Mononuclear cell (primary cell): Measurements from ENCODE around the gene VAV2. TPM values are rescaled to one million over a fixed set of nuclear protein-coding genes. Genes with fewer than 3 reads are reported as not detected.

Source experiments
- H3K27me3 ChIP-seq: 2 replicates; pipeline ENCODE4 v1.6.0; 2011; ENCODE audit warnings: low read length, control low read depth; ENCODE audit not compliant: insufficient read depth
- H3K4me1 ChIP-seq: 2 replicates; pipeline ENCODE4 v1.5.1; 2011; ENCODE audit warnings: mild to moderate bottlenecking, low read length, control low read depth; ENCODE audit not compliant: insufficient read depth
- H3K4me3 ChIP-seq: 2 replicates; pipeline ENCODE4 v1.5.1; 2011; ENCODE audit warnings: mild to moderate bottlenecking, low read length, moderate library complexity
- H3K9me3 ChIP-seq: 2 replicates; pipeline ENCODE4 v1.5.1; 2011; ENCODE audit warnings: low read depth, mild to moderate bottlenecking, control low read depth, low read length
- total RNA-seq: library from RNA; depleted of rRNA; stranded (reverse); fragments of >200 nt; gene quantifications from one replicate; pipeline ENCODE4 v1.2.3, GENCODE V29; 2012

Gene VAV2
- total RNA-seq, 1 donor = 4.5 TPM

GRCh38 chr9:133951265-133951664 is 40.9 kb downstream of the VAV2 start:
- H3K9me3 ChIP-seq = no peaks in the 10 kb centered on the region
- H3K27me3 ChIP-seq = no peaks in the 10 kb centered on the region
- peaks cover 18% of the 10 kb centered on the region for H3K4me1 ChIP-seq

GRCh38 chr9:133950629-133951111 is 41.5 kb downstream of the VAV2 start:
- Histone ChIP-seq H3K9me3 (no peaks in the 10 kb centered on the region), H3K4me1 (peaks cover 18% of the 10 kb centered on the region), H3K27me3 (no peaks in the 10 kb centered on the region), H3K4me3 (no peak overlapping the region)

More at GRCh38 chr9:133951265-133951664, 40.9 kb downstream of the VAV2 start:
- H3K4me3 ChIP-seq = no peak overlapping the region

- H3K4me3 ChIP-seq = no peak overlapping the region
- H3K27me3 ChIP-seq = no peaks in the 10 kb centered on the region
- no peaks in the 10 kb centered on the region for H3K9me3 ChIP-seq
- H3K4me1 ChIP-seq = peaks cover 22% of the 10 kb centered on the region
Measured at GRCh38 chr9:133950192-133950591, 41.9 kb downstream of the VAV2 start.

DNA sequence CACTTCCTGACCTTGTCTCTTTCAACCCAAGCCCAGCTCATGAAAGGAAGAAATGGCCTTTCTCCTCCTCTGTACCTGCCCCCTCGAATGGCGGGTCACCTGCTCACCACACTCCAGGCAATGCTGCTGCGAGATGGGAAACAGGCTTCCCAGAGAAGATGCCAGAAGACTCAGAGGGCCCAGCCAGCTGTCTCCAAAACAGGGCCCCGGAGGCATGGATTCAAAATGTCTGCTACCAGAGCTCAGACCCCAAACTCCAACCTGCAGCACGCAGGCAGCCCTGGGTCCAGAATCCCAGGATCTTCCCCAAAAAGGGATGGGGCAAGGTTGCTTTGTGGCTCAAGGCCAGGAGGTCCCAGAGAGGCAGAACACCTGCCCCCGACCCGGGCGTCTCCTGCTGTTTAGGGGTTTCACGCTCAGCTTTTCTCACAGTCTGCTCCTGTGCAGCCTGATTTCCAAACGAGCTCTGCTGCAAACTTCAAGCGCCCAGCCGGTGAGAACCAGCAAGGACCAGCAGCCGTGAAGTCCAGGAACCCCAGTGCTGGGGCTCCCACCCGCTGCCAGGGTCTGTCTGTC is 42.5 kb downstream of the VAV2 start:
- Histone ChIP-seq H3K4me3 (no peak overlapping the region), H3K4me1 (peaks cover 24% of the 10 kb centered on the region), H3K27me3 (no peaks in the 10 kb centered on the region), H3K9me3 (no peaks in the 10 kb centered on the region)

DNA sequence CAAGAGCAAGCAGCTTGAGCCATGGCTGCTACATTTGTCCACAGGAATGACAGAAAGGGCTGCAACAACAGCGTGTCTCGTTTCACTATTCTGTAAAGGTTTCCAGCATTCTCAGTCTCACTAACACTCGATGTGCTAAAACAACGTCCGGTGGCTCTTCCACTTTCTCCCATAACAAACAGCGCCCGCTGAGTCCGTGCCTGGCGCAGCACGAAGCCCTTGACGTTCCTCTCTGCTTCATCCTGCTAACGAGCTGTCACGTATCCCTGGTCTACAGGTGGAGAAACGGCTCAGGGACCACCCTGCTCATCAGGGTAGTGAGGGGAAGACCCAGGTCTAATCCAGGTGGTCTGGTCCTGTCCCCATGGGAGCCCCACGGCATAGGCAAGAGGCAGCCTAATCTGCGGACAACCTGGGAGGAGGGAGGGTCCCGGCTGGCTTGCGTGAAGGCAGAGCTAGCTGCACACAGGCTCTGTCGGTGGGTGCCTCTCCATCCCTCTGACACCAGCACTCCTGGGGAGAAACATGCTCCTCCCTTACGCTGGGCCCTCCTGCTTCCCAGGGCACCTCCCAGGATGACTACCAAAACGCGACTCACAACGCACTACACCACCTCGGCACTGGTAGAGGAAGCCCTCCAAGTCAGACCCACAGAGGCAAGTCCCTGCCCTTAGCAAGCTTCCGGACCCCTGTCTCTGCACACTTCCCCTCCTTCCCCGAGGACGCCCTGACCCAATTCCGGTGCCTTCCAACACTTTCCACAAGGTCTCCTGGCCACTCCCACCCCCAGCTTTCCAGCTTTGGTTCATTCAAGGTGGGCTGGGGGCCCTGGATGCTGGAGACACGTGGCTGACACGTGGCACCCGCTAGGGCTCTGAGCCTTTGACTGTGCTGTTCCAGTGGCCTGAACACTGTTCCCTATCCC is 43.3 kb downstream of the VAV2 start:
- H3K9me3 ChIP-seq = no peaks in the 10 kb centered on the region
- peaks cover 22% of the 10 kb centered on the region for H3K4me1 ChIP-seq
- no peak overlapping the region for H3K4me3 ChIP-seq
- no peaks in the 10 kb centered on the region for H3K27me3 ChIP-seq

GRCh38 chr9:133948131-133948530 is 44.0 kb downstream of the VAV2 start:
- no peak overlapping the region for H3K4me3 ChIP-seq
- H3K27me3 ChIP-seq = no peaks in the 10 kb centered on the region
- H3K9me3 ChIP-seq = no peaks in the 10 kb centered on the region
- peaks cover 22% of the 10 kb centered on the region for H3K4me1 ChIP-seq

DNA sequence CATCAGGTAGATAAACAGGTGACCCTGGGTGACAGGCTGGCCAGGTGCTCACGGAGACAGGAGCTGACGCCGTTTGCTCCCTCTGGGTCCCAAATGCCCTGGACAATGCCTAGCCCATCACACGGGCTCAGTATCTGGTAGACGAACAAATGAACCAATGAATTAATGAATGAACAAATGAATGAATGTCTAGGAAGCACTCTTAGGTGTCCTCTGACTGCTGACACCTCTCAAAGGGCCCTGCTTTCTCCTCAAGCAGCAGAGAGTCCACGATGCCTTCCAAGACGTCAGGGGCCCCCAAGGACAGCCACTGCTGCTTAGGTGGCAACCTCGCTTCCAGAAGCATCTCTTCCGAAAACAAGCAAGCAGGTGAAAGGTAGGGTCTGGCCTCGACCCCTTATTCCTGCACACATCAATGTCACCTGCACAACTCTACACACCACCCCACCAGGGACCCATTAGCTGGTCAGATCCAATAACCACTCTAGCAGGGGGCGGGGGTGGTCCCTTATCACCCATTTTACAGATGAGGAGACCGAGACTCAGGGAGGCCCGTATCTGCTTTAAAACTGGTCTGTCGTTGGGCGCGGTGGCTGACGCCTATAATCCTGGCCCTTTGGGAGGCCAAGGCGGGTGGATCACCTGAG is 45.2 kb downstream of the VAV2 start:
- H3K27me3 ChIP-seq = no peaks in the 10 kb centered on the region
- no peak overlapping the region for H3K4me3 ChIP-seq
- H3K4me1 ChIP-seq = peaks cover 22% of the 10 kb centered on the region
- no peaks in the 10 kb centered on the region for H3K9me3 ChIP-seq

- H3K4me1 ChIP-seq = peaks cover 22% of the 10 kb centered on the region
- no peaks in the 10 kb centered on the region for H3K27me3 ChIP-seq
- H3K4me3 ChIP-seq = no peak overlapping the region
- H3K9me3 ChIP-seq = no peaks in the 10 kb centered on the region
Measured at GRCh38 chr9:133945977-133946753, 46.0 kb downstream of the VAV2 start.

DNA sequence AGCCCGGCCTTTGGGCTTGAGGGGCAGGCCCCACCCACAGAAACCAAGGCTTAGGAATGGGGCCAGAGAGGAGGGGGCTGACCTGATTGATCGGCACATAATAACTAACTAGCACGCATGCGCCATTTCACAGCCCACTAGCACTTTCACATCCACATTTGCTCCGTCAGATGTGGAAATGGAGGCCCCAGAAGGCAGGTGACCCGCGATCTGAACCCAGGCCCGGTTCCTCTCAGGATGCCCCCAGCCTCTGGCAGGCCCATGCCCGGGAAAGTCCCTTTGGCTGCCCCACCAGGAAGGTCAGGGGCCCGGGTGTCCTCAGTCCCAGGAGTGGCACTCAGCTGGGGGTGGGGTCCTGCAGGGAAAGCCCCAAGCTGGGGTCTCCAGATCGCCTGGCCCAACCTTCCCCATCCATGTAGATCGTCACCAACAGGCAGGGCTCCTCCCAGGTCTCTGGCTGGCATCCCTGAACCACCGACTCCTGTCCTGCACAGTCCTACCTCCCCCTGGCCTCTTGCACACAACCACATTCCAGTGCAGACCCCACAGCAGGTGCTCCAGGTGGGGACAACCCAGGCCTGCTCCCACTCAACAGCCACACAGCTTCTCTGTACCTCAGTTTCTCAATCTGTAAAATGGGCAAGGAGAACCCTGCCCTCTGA is 46.7 kb downstream of the VAV2 start:
- Histone ChIP-seq H3K4me1 (peaks cover 22% of the 10 kb centered on the region), H3K4me3 (no peak overlapping the region), H3K9me3 (no peaks in the 10 kb centered on the region), H3K27me3 (no peaks in the 10 kb centered on the region)

- Histone ChIP-seq H3K4me3 (no peak overlapping the region), H3K9me3 (no peaks in the 10 kb centered on the region), H3K27me3 (no peaks in the 10 kb centered on the region), H3K4me1 (peaks cover 22% of the 10 kb centered on the region)
Measured at GRCh38 chr9:133944746-133945135, 47.4 kb downstream of the VAV2 start.

GRCh38 chr9:133943781-133944745 is 48.1 kb downstream of the VAV2 start:
- no peak overlapping the region for H3K4me3 ChIP-seq
- peaks cover 22% of the 10 kb centered on the region for H3K4me1 ChIP-seq
- H3K27me3 ChIP-seq = no peaks in the 10 kb centered on the region
- H3K9me3 ChIP-seq = no peaks in the 10 kb centered on the region

DNA sequence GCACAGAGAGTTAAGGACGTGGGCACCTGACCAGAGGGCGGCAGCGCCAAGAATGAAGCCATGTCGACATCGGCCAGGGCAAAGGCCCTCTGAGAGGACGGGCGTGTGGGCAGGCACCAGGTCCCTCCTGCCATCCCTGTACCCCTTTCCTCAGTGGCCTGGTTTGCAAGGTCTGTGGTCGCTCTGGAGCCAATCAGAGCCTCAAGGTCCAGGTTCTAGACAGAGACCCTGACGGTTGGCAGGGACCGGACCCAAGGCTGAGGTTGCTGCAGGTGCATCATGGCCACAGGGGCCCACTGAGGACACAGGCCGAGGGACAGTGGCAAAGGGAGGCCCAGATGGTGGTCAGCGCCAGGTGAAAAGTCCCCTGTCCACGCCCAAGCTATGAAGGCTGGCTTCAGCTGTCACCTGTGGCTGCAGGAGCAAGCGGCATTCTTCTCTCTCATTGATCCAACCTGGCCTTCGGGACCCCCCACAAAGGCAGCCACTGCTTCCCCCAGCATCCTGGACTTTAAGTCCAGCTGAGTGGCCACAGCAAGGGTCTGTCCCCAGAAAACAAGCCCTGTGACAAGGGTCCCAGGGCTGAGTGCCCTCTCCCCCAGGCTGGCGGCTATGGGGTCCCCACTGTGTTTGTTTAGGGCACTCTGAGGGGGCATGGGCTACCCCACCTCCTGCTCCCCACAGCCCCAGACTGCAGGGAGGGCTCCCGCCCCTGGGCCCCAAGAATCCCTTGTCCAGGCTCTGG is 48.9 kb downstream of the VAV2 start:
- peaks cover 22% of the 10 kb centered on the region for H3K4me1 ChIP-seq
- no peaks in the 10 kb centered on the region for H3K27me3 ChIP-seq
- H3K9me3 ChIP-seq = no peaks in the 10 kb centered on the region

More for the DNA sequence above, 48.9 kb downstream of the VAV2 start:
- H3K4me3 ChIP-seq = no peak overlapping the region
